GM19240 (cell line): ENCODE results near the gene RHBG.

ENCODE experiments used
- DNase-seq: peaks from one replicate; pipeline ENCODE4 v3.0.0; 2011; ENCODE audit warnings: low spot score; ENCODE audit not compliant: insufficient read length

RHBG gene

GRCh38 chr1:156386134-156386901 is 17.3 kb downstream of the RHBG start:
- DNase-seq = no peak

DNA sequence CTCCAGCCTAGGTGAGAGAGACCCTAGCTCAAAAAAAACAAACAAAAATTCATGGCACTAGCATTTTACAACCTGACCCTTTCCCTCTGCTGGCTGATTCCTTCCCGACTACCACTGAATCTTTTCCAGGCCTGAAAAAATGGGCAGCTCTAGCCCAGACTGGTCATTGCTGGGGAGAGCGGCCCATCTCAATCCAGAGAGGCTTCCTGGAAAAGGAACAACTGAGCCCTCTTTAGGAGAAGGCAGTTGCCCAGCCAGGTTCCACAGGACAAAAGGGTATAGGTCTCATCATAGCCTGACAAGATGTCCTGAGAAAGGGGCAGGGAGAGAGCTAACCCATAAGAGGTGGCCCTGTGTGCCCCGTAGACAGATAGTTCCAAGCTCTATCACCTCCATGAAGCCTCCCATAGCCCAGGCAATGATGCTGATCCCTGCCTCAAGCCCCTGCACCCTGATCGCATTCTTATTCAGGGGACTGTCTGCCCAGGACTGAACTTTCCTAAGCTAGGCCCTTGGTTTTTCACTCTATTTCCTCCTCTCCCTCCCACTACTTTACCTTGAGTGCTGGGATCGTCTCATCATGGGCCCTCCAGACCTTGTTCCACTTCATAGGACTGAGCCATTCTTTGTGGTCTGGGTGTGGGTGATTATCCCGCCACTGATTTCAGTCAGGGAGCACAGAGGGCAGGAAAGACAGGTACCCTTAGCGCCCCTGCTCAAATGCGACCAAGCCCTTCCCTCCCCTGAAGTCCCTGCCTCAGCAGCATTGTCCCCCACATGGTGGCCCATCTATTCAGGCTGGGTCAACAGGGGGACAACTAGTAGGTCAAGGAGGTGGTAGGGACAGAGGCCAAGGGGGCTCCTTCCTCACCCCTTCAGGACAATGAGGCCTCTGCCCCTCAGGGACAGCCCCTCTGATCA is 18.2 kb downstream of the RHBG start:
- no peak for DNase-seq

DNA sequence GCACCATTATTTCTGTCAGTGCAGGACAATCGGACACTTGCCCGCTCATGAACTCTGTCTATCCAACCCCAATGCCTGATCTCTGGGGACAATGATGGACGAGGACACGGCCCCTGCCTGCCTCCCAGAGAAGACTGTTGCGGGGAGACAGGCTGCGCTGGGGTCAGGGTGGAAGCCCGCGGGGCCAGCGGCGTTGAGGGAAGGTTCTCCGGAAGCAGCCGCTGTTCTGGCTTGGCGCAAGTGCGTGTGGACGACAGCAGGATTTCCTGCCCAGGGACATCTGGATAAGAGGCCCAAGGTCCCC is 18.8 kb downstream of the RHBG start:
- DNase-seq = no peak

DNA sequence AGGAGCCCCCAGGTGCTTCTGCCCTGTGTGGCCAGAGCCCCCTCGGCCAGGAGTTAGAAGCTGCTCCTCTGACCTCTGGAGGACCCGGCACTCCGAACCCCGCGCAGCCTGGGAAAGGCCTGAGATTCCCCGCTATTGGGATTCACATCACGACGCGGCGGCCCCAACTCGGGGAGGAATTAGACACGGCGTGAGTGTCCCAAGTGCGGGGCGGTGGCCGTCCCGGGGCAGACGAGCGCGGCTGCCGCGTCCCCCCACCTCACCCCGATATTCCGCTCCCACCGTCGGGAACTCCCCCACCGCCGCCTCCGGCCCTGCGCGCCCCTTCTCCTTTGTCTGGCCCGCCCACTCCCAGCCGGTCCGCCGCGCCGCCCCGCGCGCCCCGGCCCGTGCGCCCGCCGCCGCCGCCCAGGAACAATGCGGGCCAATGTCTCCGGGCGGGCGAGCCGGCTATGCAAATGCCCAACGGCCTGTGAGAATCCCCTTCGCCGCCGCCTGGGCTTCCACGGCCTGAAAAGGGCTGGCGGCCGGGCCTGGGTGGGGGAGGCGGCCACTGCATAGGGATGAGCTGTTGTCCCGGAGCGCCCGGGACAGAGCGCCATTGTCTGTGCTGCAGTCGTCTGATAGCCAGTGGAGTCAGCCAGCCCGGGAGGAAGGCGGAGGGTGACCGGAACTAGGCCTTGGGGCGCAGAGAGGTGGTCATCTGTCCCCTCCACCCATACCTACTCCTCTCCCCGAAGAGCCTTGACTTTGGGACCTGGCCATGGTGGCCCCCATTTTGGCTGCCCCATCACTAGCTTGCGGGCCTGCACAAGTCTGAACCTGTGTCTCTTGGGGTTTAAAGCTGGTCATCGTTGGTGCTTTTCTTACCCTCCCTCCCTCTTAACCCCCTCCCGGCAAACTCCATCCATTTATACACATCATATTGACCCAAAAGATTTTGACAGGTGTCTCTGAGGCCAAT is 19.4 kb downstream of the RHBG start:
- DNase-seq = no peak

DNA sequence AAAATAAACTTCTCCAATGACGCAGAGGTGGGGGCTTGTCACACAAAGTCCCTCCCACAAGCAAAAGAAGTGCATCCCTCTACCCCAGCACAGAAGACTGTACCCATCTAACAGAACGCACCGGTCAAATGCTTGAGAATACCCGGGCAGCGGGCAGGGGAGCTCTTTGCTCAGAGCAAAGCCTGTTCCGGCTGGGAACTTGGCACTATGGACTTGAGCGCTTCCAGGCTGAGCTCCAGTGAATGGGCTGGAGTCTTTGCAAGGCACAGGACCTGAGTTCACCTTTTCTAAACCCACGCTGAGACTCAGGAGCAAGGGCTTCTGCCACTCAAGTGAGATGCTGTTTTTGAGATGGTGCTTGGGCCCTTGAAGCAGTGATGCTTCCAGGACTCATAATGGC is 20.3 kb downstream of the RHBG start:
- no peak for DNase-seq

- DNase-seq = no peak
Observed at GRCh38 chr1:156390469-156391365, 21.7 kb downstream of the RHBG start.

- no peak for DNase-seq
Observed at GRCh38 chr1:156391366-156391677, 22.3 kb downstream of the RHBG start.

DNA sequence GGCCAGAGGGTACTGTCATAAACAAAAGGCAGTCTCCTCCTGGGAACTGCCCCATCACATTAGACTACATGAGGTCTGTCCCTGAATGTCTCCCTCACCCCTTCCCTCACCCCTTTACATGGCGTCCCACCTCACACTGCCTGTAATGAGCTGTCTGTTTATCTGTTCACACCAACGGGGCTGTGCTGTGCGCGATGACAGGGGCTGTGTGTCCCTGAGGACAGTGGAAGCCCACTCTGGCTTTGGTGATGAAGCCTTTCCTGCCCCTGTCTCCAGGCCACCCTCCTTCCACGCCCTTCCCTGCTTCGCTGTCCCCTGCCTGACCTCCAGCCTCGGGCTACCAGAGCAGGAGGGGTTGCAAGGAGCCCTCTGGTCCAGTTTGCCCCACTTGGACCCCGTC is 22.7 kb downstream of the RHBG start:
- DNase-seq = no peak

- DNase-seq = no peak
Observed at GRCh38 chr1:156392452-156392853, 23.4 kb downstream of the RHBG start.

GRCh38 chr1:156393095-156393494 is 24.1 kb downstream of the RHBG start:
- no peak for DNase-seq

GRCh38 chr1:156394082-156394481 is 25.1 kb downstream of the RHBG start:
- no peak for DNase-seq

DNA sequence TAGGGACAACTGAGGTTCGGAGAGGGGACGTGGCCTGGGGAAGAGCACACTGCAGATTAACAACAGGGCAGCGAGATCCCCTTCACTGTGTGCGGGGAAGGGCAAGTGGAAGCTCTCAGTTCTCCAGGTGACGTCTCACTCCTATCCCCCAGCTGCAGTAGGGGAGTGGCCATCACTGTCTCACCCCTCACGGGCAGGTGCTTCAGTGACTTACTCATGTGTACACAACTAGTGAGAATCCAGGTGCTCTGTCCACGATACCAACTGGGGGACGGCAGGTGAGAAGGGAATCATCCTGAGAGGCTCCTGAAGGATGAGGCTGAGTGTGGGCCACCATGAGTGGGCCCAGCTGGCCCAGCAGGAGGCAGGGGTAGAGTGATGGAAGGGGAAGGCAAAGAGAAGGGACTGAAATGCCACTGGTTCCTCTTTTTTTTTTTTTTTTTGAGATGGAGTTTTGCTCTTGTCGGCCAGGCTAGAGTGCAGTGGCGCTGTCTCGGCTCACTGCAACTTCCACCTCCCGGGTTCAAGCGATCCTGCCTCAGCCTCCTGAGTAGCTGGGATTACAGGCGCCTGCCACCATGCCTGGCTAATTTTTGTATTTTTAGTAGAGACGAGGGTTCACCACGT is 25.9 kb downstream of the RHBG start:
- no peak for DNase-seq

GRCh38 chr1:156399355-156400125 is 30.5 kb downstream of the RHBG start:
- DNase-seq = no peak

DNA sequence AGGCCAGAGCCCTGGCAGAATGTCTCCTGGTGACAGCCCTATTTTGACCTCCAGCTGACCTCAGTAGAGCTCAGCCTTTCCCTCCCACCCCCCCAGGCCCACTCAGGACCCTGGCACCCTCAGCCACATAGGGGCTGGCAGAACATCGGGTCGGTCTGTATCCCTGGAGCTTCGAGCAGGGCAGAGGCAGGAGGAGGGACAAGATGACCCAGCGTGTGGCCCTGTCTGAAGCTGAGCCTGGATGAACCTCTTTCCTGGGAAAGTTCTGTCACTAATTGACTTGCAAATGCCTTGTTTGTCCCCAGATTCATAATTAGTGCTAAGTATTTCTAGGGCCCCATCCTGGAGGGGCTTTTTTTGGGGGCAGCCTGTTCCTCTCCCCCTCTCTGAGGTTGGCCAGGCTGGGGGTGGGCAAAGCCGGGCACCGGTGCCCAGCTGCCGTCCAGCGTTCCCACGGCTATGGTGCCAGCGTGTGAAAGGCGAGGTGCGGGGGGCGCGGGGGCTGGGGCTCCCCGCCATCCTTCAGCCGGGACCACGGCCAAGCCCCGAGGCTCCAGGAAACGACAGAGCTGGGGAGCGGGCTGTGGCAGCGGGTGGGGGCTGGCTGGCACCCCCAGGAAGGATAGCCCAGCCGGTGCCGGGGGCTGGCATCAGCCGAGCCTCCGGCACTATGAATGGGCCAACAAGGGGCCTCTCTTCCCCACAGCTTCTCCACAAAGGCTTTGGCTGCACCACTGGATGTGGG is 31.4 kb downstream of the RHBG start:
- DNase-seq = no peak

DNA sequence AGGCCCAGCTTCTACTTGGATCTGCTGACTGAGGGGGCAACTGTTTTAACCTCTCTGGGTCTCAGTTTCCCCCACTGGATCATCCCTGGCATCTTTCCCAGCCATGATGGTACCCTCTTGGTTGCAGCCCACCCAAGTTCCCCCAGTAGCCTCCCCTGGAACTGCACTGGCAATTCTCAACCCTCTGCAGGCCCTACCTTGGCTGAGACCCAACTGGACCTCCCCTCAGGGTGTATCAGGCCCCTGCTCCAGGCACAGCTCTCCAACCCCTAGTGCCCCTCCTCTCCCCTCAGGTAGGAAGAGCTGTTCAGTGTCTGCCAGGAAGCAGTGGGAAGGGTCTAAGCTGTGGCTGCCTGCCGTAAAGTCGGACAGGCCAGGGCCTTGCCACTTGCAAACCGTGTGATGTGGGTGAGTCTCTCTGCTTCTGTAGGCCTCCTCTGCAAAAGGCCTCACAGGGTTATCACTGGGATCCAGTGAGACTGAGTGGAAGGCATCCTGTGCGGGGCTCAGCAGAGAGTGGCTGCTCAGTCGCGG is 32.1 kb downstream of the RHBG start:
- DNase-seq = no peak

DNA sequence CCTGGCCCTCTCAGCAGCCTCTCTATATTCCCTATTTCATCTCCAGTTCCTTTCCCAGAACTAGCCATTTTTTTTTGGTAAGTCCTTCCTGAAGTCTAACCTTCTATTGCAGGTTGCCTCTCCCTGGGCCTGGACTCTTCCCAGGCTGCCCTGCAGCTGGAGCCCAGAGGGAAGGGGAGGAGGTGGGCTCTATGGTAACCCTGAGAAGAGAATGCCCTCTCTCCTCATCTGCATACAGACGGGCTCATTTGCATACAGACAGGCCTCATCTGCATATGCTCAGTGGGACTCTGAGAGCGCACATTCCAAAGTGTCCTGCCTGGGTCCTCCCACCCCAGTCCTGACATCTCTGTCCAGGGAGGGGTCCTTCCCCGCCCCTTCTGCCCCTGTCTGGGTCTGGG is 32.7 kb downstream of the RHBG start:
- DNase-seq = no peak

- DNase-seq = no peak
Observed at GRCh38 chr1:156402331-156403020, 33.5 kb downstream of the RHBG start.

GRCh38 chr1:156405670-156406069 is 36.7 kb downstream of the RHBG start:
- DNase-seq = no peak
